ES-I3 (cell line): Measurements from ENCODE around the gene FSTL1.
"Not testable (repeated sequence)": the region's sequence is repeated elsewhere in the genome, so short reads cannot be mapped to it uniquely, and the experiment has no call there.

ENCODE experiments used
- H3K36me3 ChIP-seq: 2 replicates; pipeline ENCODE4 v1.6.1; 2013; ENCODE audit warnings: mild to moderate bottlenecking, low read length, control low read depth, moderate library complexity; ENCODE audit not compliant: insufficient read depth
- H3K4me1 ChIP-seq: 2 replicates; pipeline ENCODE4 v1.6.1; 2013; ENCODE audit warnings: mild to moderate bottlenecking, control low read depth, low read length; ENCODE audit not compliant: insufficient read depth
- H3K9ac ChIP-seq: 2 replicates; pipeline ENCODE4 v1.6.1; 2013; ENCODE audit warnings: low read depth, mild to moderate bottlenecking, low read length, moderate library complexity
- H3K9me3 ChIP-seq: 2 replicates; pipeline ENCODE4 v1.6.1; 2013; ENCODE audit warnings: mild to moderate bottlenecking, low read length, moderate library complexity; ENCODE audit not compliant: control insufficient read depth, insufficient read depth

FSTL1 gene

GRCh38 chr3:120404876-120405275 is 45.9 kb downstream of the FSTL1 start:
- Histone ChIP-seq H3K4me1 (no peaks in the 10 kb centered on the region), H3K36me3 (peaks cover 32% of the 10 kb centered on the region), H3K9ac (no peak overlapping the region), H3K9me3 (no peaks in the 10 kb centered on the region)

- H3K4me1 ChIP-seq: no peaks in the 10 kb centered on the region
- peaks cover 31% of the 10 kb centered on the region for H3K36me3 ChIP-seq
- H3K9me3 ChIP-seq: no peaks in the 10 kb centered on the region
Measured at GRCh38 chr3:120402257-120402656, 48.5 kb downstream of the FSTL1 start.

DNA sequence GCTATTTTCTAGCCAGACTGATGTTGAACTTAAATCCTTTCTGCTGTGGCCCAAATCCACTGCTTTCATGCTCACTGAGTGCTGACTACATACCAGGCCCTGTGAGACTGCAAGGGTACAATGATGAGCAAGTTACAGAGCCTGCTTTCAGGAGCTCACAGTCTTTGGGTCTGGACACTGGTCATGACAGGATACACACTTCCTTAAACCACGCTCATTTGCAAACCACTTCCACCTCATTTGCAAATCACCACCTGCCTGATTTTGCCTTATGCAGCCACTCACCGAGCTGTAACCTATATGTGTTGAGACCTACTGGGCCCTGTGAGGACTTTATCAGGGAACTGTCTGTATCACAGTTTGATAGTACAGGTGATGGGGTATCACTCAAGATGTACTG is 51.4 kb downstream of the FSTL1 start:
- peaks cover 43% of the 10 kb centered on the region for H3K36me3 ChIP-seq
- H3K9ac ChIP-seq: no peak overlapping the region
- H3K9me3 ChIP-seq: no peaks in the 10 kb centered on the region
- H3K4me1 ChIP-seq: no peaks in the 10 kb centered on the region

More at GRCh38 chr3:120402257-120402656, 48.5 kb downstream of the FSTL1 start:
- H3K9ac ChIP-seq: no peak overlapping the region

- Histone ChIP-seq H3K4me1 (no peaks in the 10 kb centered on the region), H3K9ac (no peak overlapping the region), H3K36me3 (peaks cover 33% of the 10 kb centered on the region), H3K9me3 (no peaks in the 10 kb centered on the region)
Measured at GRCh38 chr3:120396469-120396868, 54.3 kb downstream of the FSTL1 start.

- Histone ChIP-seq H3K9me3 (no peaks in the 10 kb centered on the region), H3K9ac (no peak overlapping the region), H3K36me3 (peaks cover 29% of the 10 kb centered on the region), H3K4me1 (no peaks in the 10 kb centered on the region)
Measured at GRCh38 chr3:120394347-120394746, 56.4 kb downstream of the FSTL1 start.

- no peaks in the 10 kb centered on the region for H3K9me3 ChIP-seq
- H3K36me3 ChIP-seq: peaks cover 28% of the 10 kb centered on the region
- H3K9ac ChIP-seq: no peak overlapping the region
- no peaks in the 10 kb centered on the region for H3K4me1 ChIP-seq
Measured at GRCh38 chr3:120393761-120394160, 57.0 kb downstream of the FSTL1 start.

- Histone ChIP-seq H3K9me3 (no peaks in the 10 kb centered on the region), H3K36me3 (peaks cover 24% of the 10 kb centered on the region), H3K4me1 (no peaks in the 10 kb centered on the region), H3K9ac (no peak overlapping the region)
Measured at GRCh38 chr3:120393243-120393642, 57.5 kb downstream of the FSTL1 start.

- Histone ChIP-seq H3K9me3 (no peaks in the 10 kb centered on the region), H3K9ac (no peak overlapping the region), H3K4me1 (no peaks in the 10 kb centered on the region), H3K36me3 (no peaks in the 10 kb centered on the region)
Measured at GRCh38 chr3:120382941-120383447, 67.8 kb downstream of the FSTL1 start.

DNA sequence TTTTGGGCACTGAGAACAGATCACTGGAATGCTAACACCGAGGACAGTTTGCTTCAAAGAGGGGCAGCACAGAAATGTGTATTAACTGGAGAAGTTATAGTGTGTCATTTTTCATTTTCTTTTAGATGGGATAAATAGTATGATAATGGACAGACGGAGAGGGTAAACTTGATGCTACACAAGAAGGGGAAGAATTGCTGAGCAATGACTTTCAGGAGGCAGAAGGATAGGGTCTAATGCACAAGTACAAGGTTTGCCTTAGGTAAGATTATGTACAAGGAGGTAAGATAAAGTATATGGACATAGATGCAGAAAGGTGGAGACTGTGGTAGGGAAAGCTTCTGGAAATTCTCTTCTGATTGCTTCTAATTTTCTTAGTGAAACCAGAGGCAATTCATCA is 69.3 kb downstream of the FSTL1 start:
- Histone ChIP-seq H3K4me1 (no peaks in the 10 kb centered on the region), H3K36me3 (no peaks in the 10 kb centered on the region), H3K9ac (no peak overlapping the region), H3K9me3 (no peaks in the 10 kb centered on the region)

DNA sequence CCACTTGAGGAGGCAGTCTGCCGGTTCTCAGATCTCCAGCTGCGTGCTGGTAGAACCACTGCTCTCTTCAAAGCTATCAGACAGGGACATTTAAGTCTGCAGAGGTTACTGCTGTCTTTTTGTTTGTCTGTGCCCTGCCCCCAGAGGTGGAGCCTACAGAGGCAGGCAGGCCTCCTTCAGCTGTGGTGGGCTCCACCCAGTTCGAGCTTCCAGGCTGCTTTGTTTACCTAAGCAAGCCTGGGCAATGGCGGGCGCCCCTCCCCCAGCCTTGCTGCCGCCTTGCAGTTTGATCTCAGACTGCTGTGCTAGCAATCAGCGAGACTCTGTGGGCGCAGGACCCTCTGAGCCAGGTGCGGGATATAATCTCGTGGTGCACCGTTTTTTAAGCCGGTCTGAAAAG is 72.8 kb downstream of the FSTL1 start:
- not testable (repeated sequence) for H3K9ac ChIP-seq

DNA sequence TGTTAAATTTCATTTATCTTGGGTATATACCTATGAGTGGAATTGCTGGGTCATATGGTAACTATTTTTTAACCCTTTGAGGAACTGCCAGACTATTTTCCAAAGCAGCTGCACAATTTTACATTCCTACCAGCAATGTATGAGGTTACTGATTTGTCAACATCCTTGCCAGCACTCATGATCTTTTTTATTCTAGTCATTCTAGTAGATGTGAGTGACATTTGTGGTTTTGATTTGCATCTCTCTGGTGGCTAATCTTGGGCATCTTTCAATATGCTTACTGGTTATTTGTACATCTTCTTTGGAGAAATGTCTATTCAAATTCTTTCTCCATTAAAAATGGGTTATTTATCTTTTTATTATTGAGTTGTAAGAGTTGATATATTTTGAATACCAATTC is 80.3 kb downstream of the FSTL1 start:
- H3K4me1 ChIP-seq: no peaks in the 10 kb centered on the region
- no peak overlapping the region for H3K9ac ChIP-seq
- no peaks in the 10 kb centered on the region for H3K9me3 ChIP-seq
- no peaks in the 10 kb centered on the region for H3K36me3 ChIP-seq

More for the DNA sequence above, 72.8 kb downstream of the FSTL1 start:
- not testable (repeated sequence) for H3K4me1 ChIP-seq, H3K9me3 ChIP-seq, H3K36me3 ChIP-seq

- Histone ChIP-seq H3K9ac (no peak overlapping the region), H3K36me3 (no peaks in the 10 kb centered on the region)
Measured at GRCh38 chr3:120369037-120369467, 81.7 kb downstream of the FSTL1 start.

GRCh38 chr3:120368172-120368571 is 82.6 kb downstream of the FSTL1 start:
- H3K9me3 ChIP-seq: no peaks in the 10 kb centered on the region
- H3K36me3 ChIP-seq: no peaks in the 10 kb centered on the region
- H3K4me1 ChIP-seq: no peaks in the 10 kb centered on the region
- no peak overlapping the region for H3K9ac ChIP-seq

More at GRCh38 chr3:120369037-120369467, 81.7 kb downstream of the FSTL1 start:
- H3K4me1 ChIP-seq: no peaks in the 10 kb centered on the region
- H3K9me3 ChIP-seq: no peaks in the 10 kb centered on the region

DNA sequence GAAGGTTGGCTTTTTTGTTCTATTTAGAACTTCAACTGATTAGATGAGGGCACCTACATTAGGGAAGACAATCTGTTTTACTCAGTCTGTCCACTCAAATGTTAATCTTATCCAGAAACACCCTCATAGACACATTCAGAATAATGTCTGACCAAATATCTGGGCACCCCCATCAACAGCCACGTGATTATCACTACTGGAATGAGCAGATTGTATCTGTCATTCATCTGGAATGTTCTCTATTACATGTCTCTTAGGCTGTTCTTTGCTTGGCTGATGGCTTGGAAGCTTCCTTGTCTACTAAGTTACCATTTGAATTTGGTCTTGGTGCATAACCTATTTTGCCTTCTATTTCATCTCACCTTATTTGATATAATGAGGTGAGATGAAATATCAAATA is 86.0 kb downstream of the FSTL1 start:
- Histone ChIP-seq H3K9ac (no peak overlapping the region), H3K4me1 (no peaks in the 10 kb centered on the region), H3K9me3 (no peaks in the 10 kb centered on the region), H3K36me3 (no peaks in the 10 kb centered on the region)

DNA sequence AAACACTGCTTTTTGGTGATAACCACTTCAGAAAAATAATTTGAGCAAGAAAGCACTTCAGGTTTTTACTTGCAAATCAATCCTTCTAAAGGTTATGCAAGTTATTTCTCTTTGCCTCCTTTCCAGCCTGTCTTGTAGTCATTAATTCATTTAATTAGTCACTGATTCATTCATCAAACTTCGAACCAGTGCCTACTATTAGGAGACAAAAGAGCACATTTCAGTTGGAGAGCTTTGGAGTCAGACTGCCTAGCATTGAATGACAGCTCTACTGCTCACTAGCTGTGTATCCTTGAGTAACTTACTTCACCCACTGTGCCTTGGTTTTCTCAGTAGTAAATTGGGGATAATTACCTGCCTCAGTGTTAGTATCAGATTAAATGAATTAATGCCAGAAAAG is 86.7 kb downstream of the FSTL1 start:
- Histone ChIP-seq H3K36me3 (no peaks in the 10 kb centered on the region), H3K9me3 (no peaks in the 10 kb centered on the region), H3K4me1 (no peaks in the 10 kb centered on the region), H3K9ac (no peak overlapping the region)

- no peaks in the 10 kb centered on the region for H3K9me3 ChIP-seq
- H3K4me1 ChIP-seq: no peaks in the 10 kb centered on the region
- no peaks in the 10 kb centered on the region for H3K36me3 ChIP-seq
- H3K9ac ChIP-seq: no peak overlapping the region
Measured at GRCh38 chr3:120357807-120358206, 93.0 kb downstream of the FSTL1 start.
